Body of pancreas (tissue), 4 donors: ENCODE measurements around the gene ZNF117.

Experiments
- CTCF ChIP-seq, 7 experiments: fragments of 450-650 bp in 4 of 7; fragments of 200-600 bp in 3 of 7; sonication (generic) in 3 of 7; IDR thresholded peaks; one replicate each; pipeline ENCODE4 v1.5.1; 2016 to 2019; ENCODE audit warnings: antibody characterized with exemption in 7 of 7
- POLR2A ChIP-seq, 3 donors: fragments of 450-650 bp; IDR thresholded peaks; one replicate each; pipeline ENCODE4 v1.6.1; 2016; ENCODE audit warnings: antibody characterized with exemption in 3 of 3, mild to moderate bottlenecking in 2 of 3

- TF ChIP-seq CTCF (IDR thresholded peaks at IDR 0.05) (no peak), POLR2A (IDR thresholded peaks at IDR 0.05) (no peak)
Observed at GRCh38 chr7:64990936-64991335, at the start of gene ZNF117.
